Esophagus squamous epithelium (tissue), 4 donors: Measurements from ENCODE around the gene CLEC20A.

Experiments
- POLR2A ChIP-seq, 4 donors: fragments of 450-650 bp; IDR thresholded peaks; one replicate each; pipeline ENCODE4 v1.6.1; 2017; ENCODE audit warnings: antibody characterized with exemption in 4 of 4, mild to moderate bottlenecking in 4 of 4, moderate library complexity in 3 of 4
- TF ChIP-seq, protein P1 (sequence below), 6 experiments: fragments of 450-650 bp in 4 of 6; fragments of 200-600 bp in 2 of 6; sonication (generic) in 2 of 6; IDR thresholded peaks; one replicate each; pipeline ENCODE4 v1.5.1; 2016 to 2019; ENCODE audit warnings: antibody characterized with exemption in 6 of 6, mild to moderate bottlenecking in 4 of 6, moderate library complexity in 4 of 6

DNA sequence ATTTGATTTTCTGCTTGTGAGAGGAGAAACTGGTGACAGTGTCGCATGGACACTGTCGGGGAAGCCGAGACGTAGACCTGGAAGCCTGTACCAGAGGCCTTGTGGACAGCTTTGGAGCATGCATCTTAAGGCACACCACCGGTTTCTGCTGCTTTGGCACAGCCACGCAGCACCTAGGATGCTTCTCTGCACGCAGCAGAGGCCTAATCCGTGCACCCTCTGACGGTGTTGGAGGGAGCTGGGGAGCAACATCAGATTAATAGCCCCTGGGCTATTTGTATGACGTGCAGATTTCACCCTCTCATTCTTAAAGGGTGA, 46.5 kb upstream of the CLEC20A start:
- TF ChIP-seq, protein P1, sequence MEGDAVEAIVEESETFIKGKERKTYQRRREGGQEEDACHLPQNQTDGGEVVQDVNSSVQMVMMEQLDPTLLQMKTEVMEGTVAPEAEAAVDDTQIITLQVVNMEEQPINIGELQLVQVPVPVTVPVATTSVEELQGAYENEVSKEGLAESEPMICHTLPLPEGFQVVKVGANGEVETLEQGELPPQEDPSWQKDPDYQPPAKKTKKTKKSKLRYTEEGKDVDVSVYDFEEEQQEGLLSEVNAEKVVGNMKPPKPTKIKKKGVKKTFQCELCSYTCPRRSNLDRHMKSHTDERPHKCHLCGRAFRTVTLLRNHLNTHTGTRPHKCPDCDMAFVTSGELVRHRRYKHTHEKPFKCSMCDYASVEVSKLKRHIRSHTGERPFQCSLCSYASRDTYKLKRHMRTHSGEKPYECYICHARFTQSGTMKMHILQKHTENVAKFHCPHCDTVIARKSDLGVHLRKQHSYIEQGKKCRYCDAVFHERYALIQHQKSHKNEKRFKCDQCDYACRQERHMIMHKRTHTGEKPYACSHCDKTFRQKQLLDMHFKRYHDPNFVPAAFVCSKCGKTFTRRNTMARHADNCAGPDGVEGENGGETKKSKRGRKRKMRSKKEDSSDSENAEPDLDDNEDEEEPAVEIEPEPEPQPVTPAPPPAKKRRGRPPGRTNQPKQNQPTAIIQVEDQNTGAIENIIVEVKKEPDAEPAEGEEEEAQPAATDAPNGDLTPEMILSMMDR (IDR thresholded peaks at IDR 0.05) = no peak
- no peak for TF ChIP-seq POLR2A (IDR thresholded peaks at IDR 0.05)
